Epithelial cell of esophagus (primary cell): ENCODE measurements around the gene SLC1A1.

Experiments used
- DNase-seq: peaks from one replicate; pipeline ENCODE4 v3.0.0; 2010; ENCODE audit warnings: low read depth
- H3K4me3 ChIP-seq: 2 replicates; pipeline ENCODE4 v1.5.1; 2011; ENCODE audit warnings: mild to moderate bottlenecking, low read length, control low read depth
- CTCF ChIP-seq: IDR thresholded peaks from 2 replicates; pipeline ENCODE4 v1.5.1; 2011; ENCODE audit warnings: low read depth, mild to moderate bottlenecking, low read length, control low read depth, inconsistent platforms; ENCODE audit not compliant: insufficient read depth; ENCODE audit errors: missing control alignments

SLC1A1 gene

GRCh38 chr9:4495537-4495936 lies 5.3 kb downstream of the SLC1A1 start:
- no peak for DNase-seq
- H3K4me3 ChIP-seq = no peak overlapping the region
- TF ChIP-seq CTCF = no peak

- DNase-seq = no peak
- no peak for TF ChIP-seq CTCF
- no peak overlapping the region for H3K4me3 ChIP-seq
Measured at GRCh38 chr9:4496497-4496896, 6.2 kb downstream of the SLC1A1 start.

GRCh38 chr9:4497395-4497794 lies 7.1 kb downstream of the SLC1A1 start:
- no peak for TF ChIP-seq CTCF
- DNase-seq = no peak
- no peak overlapping the region for H3K4me3 ChIP-seq

GRCh38 chr9:4497855-4498254 lies 7.6 kb downstream of the SLC1A1 start:
- DNase-seq = no peak
- H3K4me3 ChIP-seq = no peak overlapping the region
- TF ChIP-seq CTCF = no peak

GRCh38 chr9:4499917-4500316 lies 9.6 kb downstream of the SLC1A1 start:
- DNase-seq = no peak
- TF ChIP-seq CTCF = no peak
- H3K4me3 ChIP-seq = no peak overlapping the region

GRCh38 chr9:4501147-4501507 lies 10.9 kb downstream of the SLC1A1 start:
- DNase-seq = no peak
- H3K4me3 ChIP-seq = no peak overlapping the region
- TF ChIP-seq CTCF = no peak

GRCh38 chr9:4502444-4502843 lies 12.2 kb downstream of the SLC1A1 start:
- H3K4me3 ChIP-seq = no peak overlapping the region
- no peak for TF ChIP-seq CTCF
- no peak for DNase-seq
